ENCODE data around the gene TFB2M.
"Not testable (repeated sequence)": the region's sequence is repeated elsewhere in the genome, so short reads cannot be mapped to it uniquely, and the experiment has no call there.

Gene TFB2M

GRCh38 chr1:246583056-246583440 lies 17.0 kb upstream of the TFB2M start:
- no peak for DNase-seq (ENCODE audit: low read depth in 2 of 2)

GRCh38 chr1:246582301-246583055 lies 16.4 kb upstream of the TFB2M start:
- no peak for DNase-seq (ENCODE audit: low read depth in 2 of 2)

GRCh38 chr1:246580497-246581370 lies 14.7 kb upstream of the TFB2M start:
- no peak for DNase-seq (ENCODE audit: low read depth in 2 of 2)

GRCh38 chr1:246579818-246580217 lies 13.8 kb upstream of the TFB2M start:
- DNase-seq (ENCODE audit: low read depth in 2 of 2): no peak

- no peak for DNase-seq (ENCODE audit: low read depth in 2 of 2)
Observed at GRCh38 chr1:246577720-246578106, 11.7 kb upstream of the TFB2M start.

- DNase-seq (ENCODE audit: low read depth in 2 of 2): no peak
Observed at GRCh38 chr1:246577082-246577719, 11.1 kb upstream of the TFB2M start.

GRCh38 chr1:246576709-246577032 lies 10.6 kb upstream of the TFB2M start:
- no peak for DNase-seq (ENCODE audit: low read depth in 2 of 2)

- no peak for DNase-seq (ENCODE audit: low read depth in 2 of 2)
Observed at GRCh38 chr1:246573491-246573890, 7.4 kb upstream of the TFB2M start.

GRCh38 chr1:246572785-246573184 lies 6.7 kb upstream of the TFB2M start:
- DNase-seq (ENCODE audit: low read depth in 2 of 2): no peak

GRCh38 chr1:246571953-246572352 lies 5.9 kb upstream of the TFB2M start:
- no peak for DNase-seq (ENCODE audit: low read depth in 2 of 2)

GRCh38 chr1:246571309-246571708 lies 5.2 kb upstream of the TFB2M start:
- DNase-seq (ENCODE audit: low read depth in 2 of 2): not testable (repeated sequence)

- DNase-seq (ENCODE audit: low read depth in 2 of 2): no peak
Observed at GRCh38 chr1:246569248-246570238, 3.5 kb upstream of the TFB2M start.

- DNase-seq (ENCODE audit: low read depth in 2 of 2): no peak
Observed at GRCh38 chr1:246567646-246568235, 1.7 kb upstream of the TFB2M start.

GRCh38 chr1:246566813-246567645 lies 968 bp upstream of the TFB2M start:
- peak in 1 of 2 donors; percentile 27 for DNase-seq (ENCODE audit: low read depth in 2 of 2)

- no peak for DNase-seq (ENCODE audit: low read depth in 2 of 2)
Observed at GRCh38 chr1:246565751-246566127, 322 bp downstream of the TFB2M start.

- no peak for DNase-seq (ENCODE audit: low read depth in 2 of 2)
Observed at GRCh38 chr1:246564839-246565750, 966 bp downstream of the TFB2M start.

- not testable (repeated sequence) for DNase-seq (ENCODE audit: low read depth in 2 of 2)
Observed at GRCh38 chr1:246560833-246561232, 5.2 kb downstream of the TFB2M start.

GRCh38 chr1:246559310-246559709 lies 6.8 kb downstream of the TFB2M start:
- no peak for DNase-seq (ENCODE audit: low read depth in 2 of 2)

- no peak for DNase-seq (ENCODE audit: low read depth in 2 of 2)
Observed at GRCh38 chr1:246558041-246558440, 8.0 kb downstream of the TFB2M start.
